A673 (cell line): Measurements from ENCODE around the gene RTEL1.

Source experiments
- CTCF ChIP-seq: fragments of 300-800, 200-600 bp; sonication (generic); conservative IDR thresholded peaks from 2 replicates; pipeline ENCODE4 v1.5.1; 2017; ENCODE audit warnings: low read depth, mild to moderate bottlenecking, antibody characterized with exemption, low read length, moderate library complexity, mixed read lengths
- EZH2 ChIP-seq: fragments of 200-600 bp; sonication (generic); IDR thresholded peaks from 2 replicates; pipeline ENCODE4 v1.6.1; 2017; ENCODE audit warnings: borderline replicate concordance, low read depth, mild to moderate bottlenecking, mixed read lengths, antibody characterized with exemption, low read length; ENCODE audit not compliant: poor library complexity, severe bottlenecking

GRCh38 chr20:63733579-63734081 is 75.5 kb downstream of the RTEL1 start:
- no peak for TF ChIP-seq CTCF
- TF ChIP-seq EZH2: no peak
